Measurements from ENCODE around the gene ZNF683.

The ZNF683 gene

DNA sequence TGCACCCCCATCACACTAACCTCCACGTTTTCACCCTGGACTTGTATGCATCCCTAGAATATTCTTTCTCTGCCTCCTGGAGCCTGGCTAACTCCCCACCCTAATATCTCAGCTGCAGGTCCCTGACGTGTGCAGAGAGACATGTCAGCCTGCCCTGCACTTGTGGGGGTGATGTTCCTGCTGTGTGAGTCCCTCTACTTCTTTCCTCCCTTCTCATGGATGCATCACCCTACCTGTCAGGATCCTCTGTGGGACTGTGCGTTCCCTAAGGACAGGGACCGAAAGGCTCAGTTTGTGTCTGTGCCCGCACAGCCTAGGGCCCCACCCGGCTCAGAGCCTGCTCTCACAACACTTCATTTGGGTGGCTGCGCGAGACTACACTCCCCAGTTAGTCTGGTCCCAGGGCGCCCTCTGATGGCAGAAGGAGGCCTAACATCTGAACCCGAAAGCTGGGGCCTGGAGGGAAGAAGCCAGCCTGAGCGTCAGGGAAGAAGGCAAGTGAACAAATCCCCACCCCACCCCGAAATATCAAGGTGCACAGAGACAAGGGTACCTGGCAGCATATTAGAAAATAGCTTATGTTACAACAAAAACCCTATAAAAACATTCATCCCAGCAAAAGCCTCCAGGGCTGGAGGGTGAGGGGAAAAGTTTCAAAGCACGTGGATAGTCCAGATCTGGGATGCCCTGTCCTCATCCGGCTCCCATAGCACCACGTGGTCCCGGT is 51.1 kb downstream of the ZNF683 start:
- no peaks in the 10 kb centered on the region for H3K9me3 Mint-ChIP-seq
- peak; percentile 98 for DNase-seq
- H3K4me1 Mint-ChIP-seq (ENCODE audit: low read depth): peaks cover 60% of the 10 kb centered on the region
- H3K27ac Mint-ChIP-seq: peak overlapping the region; percentile 94
- H3K36me3 Mint-ChIP-seq (ENCODE audit: low read depth): peaks cover 66% of the 10 kb centered on the region
- peak overlapping the region; percentile 70 for H3K4me3 Mint-ChIP-seq
- no peaks in the 10 kb centered on the region for H3K27me3 Mint-ChIP-seq

DNA sequence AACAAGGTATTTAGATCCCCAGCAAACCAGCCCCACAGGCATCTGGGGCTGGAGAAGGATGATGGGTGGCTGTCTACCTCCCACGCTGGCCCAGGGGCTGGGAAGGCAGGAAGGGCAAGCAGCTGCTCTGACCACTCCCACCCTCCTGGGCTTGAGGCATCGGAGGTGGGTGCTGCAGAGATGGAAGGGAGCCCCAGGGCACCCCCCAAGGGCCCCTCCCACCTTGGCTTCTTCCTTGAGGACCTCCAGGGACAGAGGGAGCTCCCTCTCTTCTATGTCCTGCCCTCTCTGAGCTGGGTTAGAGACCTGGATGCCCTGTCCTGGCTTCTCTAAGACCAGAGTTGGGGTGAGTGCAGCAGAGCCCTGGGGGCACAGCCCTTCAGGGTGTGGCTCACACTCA is 51.7 kb downstream of the ZNF683 start:
- peak overlapping the region; percentile 94 for H3K27ac Mint-ChIP-seq
- H3K9me3 Mint-ChIP-seq: no peaks in the 10 kb centered on the region
- H3K4me3 Mint-ChIP-seq: peak overlapping the region; percentile 70
- H3K4me1 Mint-ChIP-seq (ENCODE audit: low read depth): peaks cover 65% of the 10 kb centered on the region
- no peaks in the 10 kb centered on the region for H3K27me3 Mint-ChIP-seq
- peaks cover 66% of the 10 kb centered on the region for H3K36me3 Mint-ChIP-seq (ENCODE audit: low read depth)
- no peak for DNase-seq

DNA sequence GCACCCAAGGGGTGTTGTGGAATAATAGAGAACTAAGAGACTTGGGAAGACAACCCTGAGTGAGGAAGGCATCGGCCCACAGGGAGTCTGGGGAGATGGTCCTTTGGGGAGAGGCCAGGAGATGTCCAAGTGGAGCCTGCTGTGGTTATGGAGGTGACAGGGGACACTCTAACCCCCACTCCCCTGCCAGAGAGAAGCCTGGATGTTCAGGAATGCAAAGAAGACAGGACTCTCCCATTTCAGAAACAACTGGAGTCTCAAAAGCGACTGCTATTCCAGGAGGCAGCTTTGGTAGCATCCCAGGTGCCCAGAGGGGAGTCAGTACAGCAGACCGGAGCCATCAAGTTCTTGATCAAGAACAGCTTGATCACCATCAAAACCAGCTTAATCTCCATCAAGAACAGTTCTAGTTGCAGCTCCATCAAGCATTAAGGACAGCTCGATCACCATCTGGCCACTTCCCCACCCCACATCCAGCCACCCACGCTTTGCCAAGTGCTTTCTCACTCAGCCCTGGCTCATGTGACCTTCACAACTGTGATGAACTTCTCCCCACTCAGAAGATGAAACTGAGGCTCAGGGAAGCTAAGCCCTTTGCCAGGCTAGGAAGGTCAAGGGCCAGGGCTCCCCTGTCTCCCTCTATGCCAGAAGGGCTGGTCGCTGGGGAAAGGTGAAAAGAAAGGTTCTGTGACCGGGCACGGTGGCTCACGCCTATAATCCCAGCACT is 54.0 kb downstream of the ZNF683 start:
- Mint-ChIP-seq H3K27me3 (no peaks in the 10 kb centered on the region), H3K36me3 (ENCODE audit: low read depth) (peaks cover 51% of the 10 kb centered on the region), H3K4me1 (ENCODE audit: low read depth) (peaks cover 80% of the 10 kb centered on the region), H3K4me3 (peak overlapping the region; percentile 90), H3K27ac (peak overlapping the region; percentile 98), H3K9me3 (no peaks in the 10 kb centered on the region)
- DNase-seq: peak; percentile 65

GRCh38 chr1:26317612-26318337 is 54.8 kb downstream of the ZNF683 start, which contains the start of gene CD52:
CD52 (plus strand) TSS chr1:26317958; CDS start chr1:26318018, 60 bp downstream.
- H3K27me3 Mint-ChIP-seq: no peaks in the 10 kb centered on the region
- peak within 1 kb of the TSS; percentile 90 for H3K4me3 Mint-ChIP-seq
- H3K4me1 Mint-ChIP-seq (ENCODE audit: low read depth): peaks cover 76% of the 10 kb centered on the region
- H3K36me3 Mint-ChIP-seq (ENCODE audit: low read depth): peaks cover 44% of the 10 kb centered on the region
- DNase-seq: peak; percentile 76
- no peaks in the 10 kb centered on the region for H3K9me3 Mint-ChIP-seq
- H3K27ac Mint-ChIP-seq: peak within 1 kb of the TSS; percentile 98

DNA sequence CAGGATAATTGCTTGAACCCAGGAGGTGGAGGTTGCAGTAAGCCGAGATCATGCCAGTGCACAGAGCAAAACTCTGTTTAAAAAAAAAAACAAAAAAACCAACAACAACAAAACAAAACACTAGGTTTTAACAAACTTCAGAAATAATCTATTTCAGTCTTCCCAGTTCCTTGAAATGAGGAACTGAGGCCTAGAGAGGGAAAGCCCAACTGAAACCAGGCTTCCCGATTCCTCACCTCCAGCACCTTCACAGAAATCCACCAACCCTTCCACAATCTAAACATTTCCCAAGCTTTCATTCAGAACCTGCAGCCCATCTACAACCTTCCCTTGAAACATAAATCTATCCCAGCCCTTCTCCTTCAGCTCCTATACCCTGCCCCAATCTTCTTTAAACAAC is 55.4 kb downstream of the ZNF683 start:
- DNase-seq: no peak
- peak overlapping the region; percentile 90 for H3K4me3 Mint-ChIP-seq
- H3K4me1 Mint-ChIP-seq (ENCODE audit: low read depth): peaks cover 70% of the 10 kb centered on the region
- peaks cover 38% of the 10 kb centered on the region for H3K36me3 Mint-ChIP-seq (ENCODE audit: low read depth)
- peak overlapping the region; percentile 98 for H3K27ac Mint-ChIP-seq
- no peaks in the 10 kb centered on the region for H3K9me3 Mint-ChIP-seq
- no peaks in the 10 kb centered on the region for H3K27me3 Mint-ChIP-seq

GRCh38 chr1:26315874-26316850 is 56.4 kb downstream of the ZNF683 start:
- Mint-ChIP-seq H3K4me3 (peak overlapping the region; percentile 90), H3K9me3 (no peaks in the 10 kb centered on the region), H3K27ac (peak overlapping the region; percentile 98), H3K36me3 (ENCODE audit: low read depth) (peaks cover 28% of the 10 kb centered on the region), H3K4me1 (ENCODE audit: low read depth) (peaks cover 62% of the 10 kb centered on the region), H3K27me3 (no peaks in the 10 kb centered on the region)
- no peak for DNase-seq

- peaks cover 47% of the 10 kb centered on the region for H3K4me1 Mint-ChIP-seq (ENCODE audit: low read depth)
- no peak overlapping the region for H3K4me3 Mint-ChIP-seq
- peaks cover 17% of the 10 kb centered on the region for H3K36me3 Mint-ChIP-seq (ENCODE audit: low read depth)
- H3K27ac Mint-ChIP-seq: peak overlapping the region; percentile 9
- DNase-seq: no peak
- no peaks in the 10 kb centered on the region for H3K27me3 Mint-ChIP-seq
- no peaks in the 10 kb centered on the region for H3K9me3 Mint-ChIP-seq
Measured at GRCh38 chr1:26314501-26314900, 58.0 kb downstream of the ZNF683 start.
